ENCODE data around the gene GPR68. TPM values are rescaled to one million over a fixed set of nuclear protein-coding genes. Genes with fewer than 3 reads are reported as not detected.
A peak's percentile ranks its signal among the peaks of the same experiment; 100 is the strongest.
"Not testable (repeated sequence)": the region's sequence is repeated elsewhere in the genome, so short reads cannot be mapped to it uniquely, and the experiment has no call there.

The GPR68 gene
- total RNA-seq, 1 donor from 2014 or later: 0.41 TPM

DNA sequence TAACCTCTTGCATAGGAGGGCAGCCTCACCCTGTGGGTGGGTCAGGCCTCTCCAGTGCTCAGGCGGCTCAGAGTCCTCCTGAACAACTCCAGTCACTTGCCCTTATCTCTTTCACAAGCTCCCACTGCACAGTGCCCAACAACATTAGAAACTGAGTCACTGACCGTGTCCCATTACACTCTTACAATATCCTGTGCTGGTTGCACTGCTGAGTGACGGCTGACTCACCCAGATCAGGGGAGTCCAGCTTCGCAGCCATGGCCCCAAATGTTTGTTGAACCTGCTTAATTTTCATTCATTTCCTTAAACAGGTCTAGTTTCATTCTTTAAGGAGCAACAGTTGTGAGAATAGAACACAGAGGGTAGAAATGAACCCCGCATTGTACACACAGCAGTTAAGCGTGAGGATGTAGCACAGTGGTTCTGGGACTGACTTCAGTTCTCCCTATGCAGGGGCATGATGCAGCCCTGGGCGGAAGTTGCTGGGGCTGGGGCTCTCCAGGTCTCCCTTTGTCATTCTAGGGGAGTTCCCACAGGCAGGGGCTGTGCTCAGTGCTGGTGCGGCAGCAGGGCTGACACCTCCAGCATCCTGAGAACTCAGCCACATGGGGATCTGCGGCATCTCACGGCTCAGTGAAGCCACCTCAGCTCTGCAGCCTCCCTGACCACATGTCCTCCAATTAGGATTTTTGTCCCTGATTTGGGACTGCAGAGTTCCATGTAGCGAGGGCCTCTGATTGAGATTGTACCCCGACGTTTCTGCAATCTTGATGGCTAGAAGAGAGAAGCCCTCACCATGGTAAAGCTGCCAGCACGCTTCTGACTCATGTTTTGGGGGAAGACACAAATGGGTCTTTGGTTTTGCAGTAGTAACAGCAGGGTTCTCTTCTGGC, 16.1 kb downstream of the GPR68 start:
- Histone ChIP-seq H3K27ac (replicated peaks) (no peak overlapping the region), H3K4me1 (peaks cover 3% of the 10 kb centered on the region), H3K36me3 (peaks cover 68% of the 10 kb centered on the region), H3K9me3 (replicated peaks) (peaks cover 15% of the 10 kb centered on the region), H3K4me3 (no peak overlapping the region), H3K27me3 (ENCODE audit: low read depth) (no peaks in the 10 kb centered on the region)
- no peak for DNase-seq
- intact Hi-C loops (cut with micrococcal nuclease): no loop called here
- no peak for TF ChIP-seq CTCF (IDR thresholded peaks at IDR 0.05; ENCODE audit: borderline replicate concordance)

DNA sequence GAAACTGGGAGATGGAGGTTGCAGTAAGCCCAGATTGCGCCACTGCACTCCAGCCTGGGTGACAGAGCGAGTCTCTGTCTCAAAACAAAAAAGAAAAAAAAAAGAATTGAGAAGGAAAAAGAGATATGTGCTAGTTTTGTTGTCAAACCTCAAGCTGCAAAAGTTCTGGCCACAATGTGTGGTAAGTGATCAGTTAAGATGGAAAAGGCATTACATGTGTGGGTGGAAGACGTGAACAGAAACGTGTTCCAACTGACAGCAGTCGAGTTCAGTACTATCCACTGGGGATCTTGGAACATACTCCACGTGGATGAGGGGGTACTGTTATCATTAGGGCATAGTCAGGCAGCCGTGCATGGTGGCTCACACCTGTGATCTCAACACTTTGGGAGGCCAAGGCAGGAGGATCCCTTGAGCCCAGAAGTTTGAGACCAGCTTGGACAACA, 17.3 kb downstream of the GPR68 start:
- peaks cover 15% of the 10 kb centered on the region for H3K9me3 ChIP-seq (replicated peaks)
- no peak overlapping the region for H3K4me3 ChIP-seq
- TF ChIP-seq CTCF (IDR thresholded peaks at IDR 0.05; ENCODE audit: borderline replicate concordance): no peak
- peaks cover 71% of the 10 kb centered on the region for H3K36me3 ChIP-seq
- H3K27me3 ChIP-seq (ENCODE audit: low read depth): no peaks in the 10 kb centered on the region
- no peak for DNase-seq
- H3K4me1 ChIP-seq: peaks cover 15% of the 10 kb centered on the region
- intact Hi-C loops (cut with micrococcal nuclease): no loop called here
- H3K27ac ChIP-seq (replicated peaks): no peak overlapping the region

GRCh38 chr14:91226360-91226759, 18.1 kb downstream of the GPR68 start:
- Histone ChIP-seq H3K4me1 (peaks cover 23% of the 10 kb centered on the region), H3K36me3 (peaks cover 77% of the 10 kb centered on the region), H3K9me3 (replicated peaks) (peaks cover 15% of the 10 kb centered on the region)
- H3K27me3 ChIP-seq (ENCODE audit: low read depth); DNase-seq; H3K27ac ChIP-seq (replicated peaks); intact Hi-C loops (cut with micrococcal nuclease); H3K4me3 ChIP-seq: not testable (repeated sequence)

GRCh38 chr14:91225025-91225424, 19.5 kb downstream of the GPR68 start:
- intact Hi-C loops (cut with micrococcal nuclease): no loop called here
- DNase-seq: no peak
- no peak overlapping the region for H3K4me3 ChIP-seq
- peaks cover 2% of the 10 kb centered on the region for H3K9me3 ChIP-seq (replicated peaks)
- H3K4me1 ChIP-seq: peaks cover 35% of the 10 kb centered on the region
- no peak overlapping the region for H3K27ac ChIP-seq (replicated peaks)
- no peak for TF ChIP-seq CTCF (IDR thresholded peaks at IDR 0.05; ENCODE audit: borderline replicate concordance)
- peaks cover 64% of the 10 kb centered on the region for H3K36me3 ChIP-seq
- H3K27me3 ChIP-seq (ENCODE audit: low read depth): no peaks in the 10 kb centered on the region

DNA sequence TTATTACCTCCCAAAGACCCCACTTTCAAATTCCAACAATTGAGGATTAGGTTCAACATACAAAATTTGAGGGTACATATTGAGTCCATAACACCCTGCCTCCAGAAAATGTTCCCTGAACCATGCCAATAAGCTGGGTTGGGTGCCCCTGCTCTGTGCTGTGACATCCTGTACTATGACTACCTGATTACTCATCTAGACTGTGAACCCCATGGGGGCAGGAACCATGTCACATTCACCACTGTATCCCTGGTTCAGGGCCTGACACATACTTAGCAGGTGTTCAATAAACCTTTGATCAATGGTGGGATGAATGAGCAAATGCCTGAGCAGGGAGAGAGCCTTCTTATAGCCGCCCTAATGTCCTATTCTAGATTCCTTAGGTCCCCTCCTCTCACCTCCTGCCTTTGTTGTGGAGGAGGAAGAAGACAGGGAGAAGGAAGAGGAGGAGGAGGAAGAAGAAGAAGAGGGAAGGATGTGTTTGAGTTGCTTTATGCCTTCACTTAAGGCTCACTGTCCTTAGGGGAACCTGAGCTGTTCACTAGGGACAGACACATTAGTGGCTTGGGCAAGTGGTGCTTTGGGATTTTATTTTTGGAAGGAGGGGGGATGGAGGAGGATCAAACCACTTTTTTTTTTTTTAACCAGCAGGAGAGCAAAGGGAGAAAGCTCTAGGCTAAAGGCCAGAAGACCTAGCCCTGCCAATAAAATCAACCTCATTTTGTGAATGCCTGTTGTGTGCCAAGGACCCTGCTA, 21.3 kb downstream of the GPR68 start:
- H3K4me3 ChIP-seq: no peak overlapping the region
- DNase-seq: no peak
- H3K9me3 ChIP-seq (replicated peaks): no peaks in the 10 kb centered on the region
- no peaks in the 10 kb centered on the region for H3K27me3 ChIP-seq (ENCODE audit: low read depth)
- peaks cover 51% of the 10 kb centered on the region for H3K4me1 ChIP-seq
- H3K27ac ChIP-seq (replicated peaks): peak overlapping the region; percentile 42
- peaks cover 57% of the 10 kb centered on the region for H3K36me3 ChIP-seq
- intact Hi-C loops (cut with micrococcal nuclease): no loop called here
- TF ChIP-seq CTCF (IDR thresholded peaks at IDR 0.05; ENCODE audit: borderline replicate concordance): no peak

Data from left ventricle myocardium inferior (tissue), 1 donor.